Measurements from ENCODE around the gene ATP5MC3.

ATP5MC3 gene

GRCh38 chr2:175167792-175168563 is 13.5 kb downstream of the ATP5MC3 start, which contains the start of gene ATF2:
ATF2 (minus strand) TSS chr2:175168203; CDS start chr2:175136443, 31,760 bp downstream.
- peak; percentile 49 for DNase-seq

DNA sequence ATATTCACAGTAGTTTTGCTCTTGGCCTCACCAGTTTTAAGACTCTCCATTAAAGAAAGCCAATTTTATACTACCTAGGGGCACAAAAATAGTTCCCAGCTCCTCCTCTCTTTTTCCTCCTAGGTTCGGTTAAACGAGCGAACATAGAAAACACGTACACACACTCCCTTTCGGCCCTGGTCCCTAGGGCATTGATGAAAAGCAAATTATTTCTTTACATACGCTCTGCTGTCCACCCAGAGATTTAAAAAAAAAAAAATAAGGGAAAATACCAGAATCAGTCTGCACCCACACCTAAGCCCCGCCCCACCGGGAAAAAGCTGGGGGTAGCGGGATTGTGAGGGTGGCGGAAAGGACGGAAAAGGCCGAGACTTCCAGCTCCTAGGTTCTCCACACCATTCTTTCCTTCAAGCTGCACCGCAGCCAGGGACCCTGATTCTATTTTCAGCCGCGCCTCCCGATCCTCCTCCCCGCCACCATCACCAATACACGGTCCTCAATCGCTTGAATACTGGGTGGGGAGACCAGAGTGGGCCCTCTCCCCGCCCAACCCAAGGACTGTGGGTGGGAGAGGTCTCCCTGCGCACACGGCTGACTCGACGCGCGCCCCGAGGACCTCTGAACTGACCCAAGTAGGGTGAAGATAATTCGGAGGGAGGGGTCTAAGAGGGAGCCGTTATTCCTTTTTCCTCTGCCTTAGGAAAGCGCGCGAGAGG is 14.3 kb downstream of the ATP5MC3 start:
- DNase-seq, result no peak

- no peak for DNase-seq
These were observed 15.2 kb downstream of the ATP5MC3 start for GRCh38 chr2:175166216-175166824.

- no peak for DNase-seq
These were observed 17.3 kb downstream of the ATP5MC3 start for GRCh38 chr2:175164235-175164634.

GRCh38 chr2:175158894-175159293 is 22.6 kb downstream of the ATP5MC3 start:
- DNase-seq, result no peak

- no peak for DNase-seq
These were observed 25.0 kb downstream of the ATP5MC3 start for GRCh38 chr2:175156534-175156933.

GRCh38 chr2:175154661-175155082 is 26.8 kb downstream of the ATP5MC3 start:
- no peak for DNase-seq

GRCh38 chr2:175152242-175152641 is 29.3 kb downstream of the ATP5MC3 start:
- DNase-seq, result no peak

DNA sequence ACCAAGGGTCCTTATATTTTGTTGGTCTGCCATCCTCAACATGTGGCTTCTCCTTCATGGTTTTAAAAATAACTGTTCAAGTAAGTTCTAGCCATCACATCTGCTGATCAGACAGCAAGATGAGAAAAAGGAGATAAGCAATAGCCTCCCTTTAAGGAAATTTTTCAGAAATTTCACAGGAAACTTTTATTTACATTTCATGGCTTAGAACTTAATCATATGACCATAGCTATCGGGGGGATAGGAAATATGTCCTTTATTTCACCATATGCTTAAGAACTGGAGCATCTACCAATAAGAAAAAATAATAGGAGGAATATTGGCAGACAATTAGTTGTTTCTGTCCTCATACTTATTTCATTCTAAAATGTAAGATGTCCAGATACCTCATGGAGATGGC is 29.7 kb downstream of the ATP5MC3 start:
- DNase-seq, result no peak

- no peak for DNase-seq
These were observed 34.3 kb downstream of the ATP5MC3 start for GRCh38 chr2:175147186-175147585.

DNA sequence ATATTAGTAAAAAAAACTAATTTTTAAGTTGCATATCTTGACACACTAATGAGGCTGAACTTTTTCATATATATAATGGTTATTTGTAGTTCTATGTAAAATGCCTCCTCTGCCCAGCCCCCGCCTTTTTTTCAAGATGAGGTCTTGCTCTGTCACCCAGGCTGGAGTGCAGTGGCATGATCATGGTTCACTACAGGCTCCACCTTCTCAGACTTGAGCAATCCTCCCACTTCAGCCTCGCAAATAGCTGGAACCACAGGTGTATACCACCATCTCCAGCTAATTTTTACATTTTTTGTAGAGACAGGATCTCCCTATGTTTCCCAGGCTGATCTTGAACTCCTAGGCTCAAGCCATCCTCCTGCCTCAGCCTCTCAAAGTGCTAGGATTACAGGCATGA is 37.8 kb downstream of the ATP5MC3 start:
- no peak for DNase-seq

DNA sequence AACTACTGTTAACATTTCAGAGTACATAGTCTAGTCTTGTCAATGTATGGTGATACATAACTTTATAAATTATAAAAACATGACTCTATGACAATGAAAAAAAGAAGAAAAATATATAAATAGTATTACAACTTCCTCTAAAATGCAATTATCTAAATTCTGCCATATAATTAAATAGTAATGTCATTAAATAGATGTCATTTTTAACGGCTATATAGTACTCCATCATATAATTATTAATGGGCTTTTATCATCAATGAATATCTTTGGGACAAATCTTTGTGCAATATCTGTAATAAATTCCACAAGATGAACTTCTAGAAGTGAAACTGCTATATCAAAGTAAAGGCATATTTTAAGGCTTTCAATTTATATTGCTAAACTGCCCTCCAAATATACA is 38.3 kb downstream of the ATP5MC3 start:
- DNase-seq, result no peak

DNA sequence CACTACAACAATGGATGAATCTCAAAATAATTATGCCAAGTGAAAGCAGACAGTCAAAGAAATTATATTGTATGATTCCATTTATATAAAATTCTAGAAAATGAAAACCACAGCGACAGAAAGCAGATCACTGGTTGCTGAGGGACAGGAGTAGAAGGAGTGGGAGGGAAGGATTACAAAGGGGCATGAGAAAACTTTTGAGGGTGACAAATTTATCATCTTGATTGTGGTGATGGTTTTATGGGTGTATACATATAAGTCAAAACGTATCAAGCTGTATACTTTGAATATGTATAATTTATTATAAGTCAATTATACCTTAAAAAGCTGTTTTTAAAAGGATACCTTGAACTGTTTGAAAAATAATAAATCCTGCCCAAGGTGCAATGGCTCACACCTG is 41.2 kb downstream of the ATP5MC3 start:
- no peak for DNase-seq

DNA sequence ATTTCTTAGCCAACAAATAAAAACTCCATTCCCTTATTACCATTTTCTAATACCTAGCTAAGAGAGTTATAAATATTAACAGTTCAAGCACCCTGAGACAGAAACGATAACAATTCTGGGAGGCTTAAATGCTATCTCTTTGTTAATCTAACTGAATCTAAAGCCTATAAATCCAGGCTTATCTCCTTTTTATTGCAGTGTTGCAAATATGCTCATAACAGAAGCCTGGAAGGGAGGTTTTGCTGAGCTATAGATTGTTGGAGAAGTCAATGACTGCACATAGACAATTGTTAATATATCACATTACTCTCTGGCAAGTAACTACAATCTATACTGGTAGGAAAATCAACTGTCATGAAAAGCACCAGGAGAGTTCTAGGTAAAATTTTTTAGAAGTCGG is 43.7 kb downstream of the ATP5MC3 start:
- no peak for DNase-seq

GRCh38 chr2:175136334-175137215 is 44.9 kb downstream of the ATP5MC3 start:
- DNase-seq, result no peak

DNA sequence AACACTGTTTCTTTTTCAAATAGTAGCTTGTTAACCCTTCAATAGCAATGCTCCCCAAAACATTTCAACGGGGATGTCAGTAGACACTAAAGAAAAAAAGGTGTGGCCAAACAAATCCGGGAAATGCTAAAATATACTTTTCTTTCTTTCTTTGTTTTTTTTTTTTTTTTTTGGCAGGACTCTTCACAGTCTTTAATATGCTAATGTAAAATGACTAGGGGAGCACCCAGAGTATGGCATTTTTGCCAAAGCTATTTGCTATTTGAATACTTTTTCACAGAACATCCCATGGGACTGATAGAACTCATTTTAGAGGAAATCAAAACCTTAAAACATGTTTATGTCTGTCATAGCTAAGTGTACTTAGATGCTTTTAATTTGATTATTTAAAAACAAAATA is 45.6 kb downstream of the ATP5MC3 start:
- no peak for DNase-seq

GRCh38 chr2:175135177-175135576 is 46.3 kb downstream of the ATP5MC3 start:
- no peak for DNase-seq

- no peak for DNase-seq
These were observed 50.3 kb downstream of the ATP5MC3 start for GRCh38 chr2:175131252-175131651.

DNA sequence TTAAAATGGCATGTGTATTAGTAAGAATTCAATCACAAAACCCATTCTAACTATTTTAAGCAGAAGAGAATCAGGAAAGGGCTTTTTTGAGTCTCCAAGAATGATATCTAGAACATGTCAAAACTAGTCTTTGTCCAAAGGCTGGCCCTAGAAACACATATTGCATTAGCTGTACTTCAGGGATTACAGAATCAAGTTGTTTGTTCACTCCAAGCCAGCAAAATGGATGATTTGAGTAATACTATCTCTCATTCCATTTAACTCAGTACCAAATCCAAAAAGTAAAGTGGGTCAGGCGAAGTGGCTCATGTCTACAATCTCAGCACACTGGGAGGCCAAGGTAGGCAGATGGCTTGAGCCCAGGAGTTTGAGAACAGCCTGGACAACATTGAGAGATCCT is 54.8 kb downstream of the ATP5MC3 start:
- DNase-seq, result no peak

Measured in 8988T (cell line).